ENCODE measurements around the gene WDR6.

The WDR6 gene

DNA sequence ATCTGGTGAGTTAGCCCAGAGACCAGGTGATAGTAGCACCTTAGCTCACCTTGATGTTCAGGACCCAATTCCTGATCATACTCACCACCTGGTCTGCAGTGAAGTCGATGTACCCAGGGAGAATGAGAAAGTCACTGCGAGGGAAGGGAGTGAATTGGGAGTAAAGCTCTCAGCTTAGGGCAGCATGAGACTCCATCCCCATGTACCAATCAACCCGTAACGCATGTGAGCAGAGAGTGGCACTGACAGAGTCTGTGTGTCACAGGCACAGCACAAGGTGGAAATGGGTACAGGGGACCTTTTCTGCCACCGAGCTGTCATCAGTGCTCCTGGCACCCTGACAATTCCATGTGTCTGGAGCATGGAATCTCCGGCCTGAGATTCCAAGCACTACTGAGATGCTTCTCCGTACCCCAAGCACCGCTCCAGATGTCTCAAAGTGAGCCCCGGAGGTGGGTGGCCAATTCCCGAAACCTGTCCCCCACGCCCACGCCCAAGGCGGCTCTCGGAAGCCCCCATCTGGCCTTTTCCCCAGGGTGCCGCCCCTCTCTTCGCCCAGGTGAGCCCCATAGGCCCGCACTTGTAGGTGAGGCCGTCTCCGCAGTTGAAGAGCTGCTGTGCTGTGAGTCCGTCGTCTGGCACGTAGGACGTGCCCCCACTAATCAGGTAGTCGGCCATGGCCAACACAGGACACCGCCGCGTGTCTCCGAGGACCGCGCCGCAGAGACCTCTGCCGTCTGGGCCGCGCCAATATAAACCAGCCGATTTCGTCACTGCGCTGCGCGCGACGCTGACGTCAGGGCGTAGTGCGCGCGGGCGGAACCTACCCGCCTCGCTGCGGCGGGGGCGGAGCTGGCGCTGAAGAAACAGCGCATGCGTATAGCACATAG is 21.7 kb downstream of the WDR6 start, which contains the start of gene IMPDH2:
Gene IMPDH2 (minus strand): TSS at position 726 of the 890 bp plus-strand sequence. CDS start 48 bp downstream, at position 678.
- TF ChIP-seq, protein P1, sequence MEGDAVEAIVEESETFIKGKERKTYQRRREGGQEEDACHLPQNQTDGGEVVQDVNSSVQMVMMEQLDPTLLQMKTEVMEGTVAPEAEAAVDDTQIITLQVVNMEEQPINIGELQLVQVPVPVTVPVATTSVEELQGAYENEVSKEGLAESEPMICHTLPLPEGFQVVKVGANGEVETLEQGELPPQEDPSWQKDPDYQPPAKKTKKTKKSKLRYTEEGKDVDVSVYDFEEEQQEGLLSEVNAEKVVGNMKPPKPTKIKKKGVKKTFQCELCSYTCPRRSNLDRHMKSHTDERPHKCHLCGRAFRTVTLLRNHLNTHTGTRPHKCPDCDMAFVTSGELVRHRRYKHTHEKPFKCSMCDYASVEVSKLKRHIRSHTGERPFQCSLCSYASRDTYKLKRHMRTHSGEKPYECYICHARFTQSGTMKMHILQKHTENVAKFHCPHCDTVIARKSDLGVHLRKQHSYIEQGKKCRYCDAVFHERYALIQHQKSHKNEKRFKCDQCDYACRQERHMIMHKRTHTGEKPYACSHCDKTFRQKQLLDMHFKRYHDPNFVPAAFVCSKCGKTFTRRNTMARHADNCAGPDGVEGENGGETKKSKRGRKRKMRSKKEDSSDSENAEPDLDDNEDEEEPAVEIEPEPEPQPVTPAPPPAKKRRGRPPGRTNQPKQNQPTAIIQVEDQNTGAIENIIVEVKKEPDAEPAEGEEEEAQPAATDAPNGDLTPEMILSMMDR (conservative IDR thresholded peaks at IDR 0.05; ENCODE audit: low read depth) = no peak
- peak within 1 kb of the TSS; percentile 77 for H3K27ac ChIP-seq
- peak; percentile 71 for DNase-seq (ENCODE audit: low spot score)
- CTCF ChIA-PET = interaction anchor here (0.6 kb wide), 1 partner anchor 167 kb away, joined by 4 read pairs; no protein-coding TSS in a partner anchor
- POLR2A ChIA-PET (ENCODE audit: low non-redundant PET) = interaction anchor here (0.6 to 1.2 kb wide), 2 partner anchors 22 to 63 kb away, joined by 3 to 5 read pairs; partner anchors contain the start of gene WDR6

DNA sequence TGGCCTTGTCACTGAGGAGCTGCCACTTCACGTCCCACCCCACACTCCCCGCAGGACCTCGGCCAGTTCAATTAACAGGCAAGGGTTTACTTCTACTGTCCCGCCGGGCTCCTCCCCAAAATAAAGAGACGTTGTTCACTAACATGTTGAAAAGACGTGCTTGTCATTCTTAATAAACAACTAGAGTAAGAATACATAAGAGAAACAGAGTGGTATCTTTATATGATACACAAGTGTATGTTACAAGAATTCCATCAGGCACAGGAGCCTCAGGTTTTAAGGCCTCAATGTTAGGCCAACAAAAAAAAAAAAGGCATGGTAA is 22.3 kb downstream of the WDR6 start:
- ChIA-PET POLR2A (ENCODE audit: low non-redundant PET) (interaction anchor here (0.6 to 1.2 kb wide), 2 partner anchors 22 to 63 kb away, joined by 3 to 5 read pairs; partner anchors contain the start of gene WDR6), CTCF (no interaction called here)
- DNase-seq (ENCODE audit: low spot score) = no peak
- H3K27ac ChIP-seq = peak overlapping the region; percentile 77
- TF ChIP-seq, protein P1 (conservative IDR thresholded peaks at IDR 0.05; ENCODE audit: low read depth) = no peak

DNA sequence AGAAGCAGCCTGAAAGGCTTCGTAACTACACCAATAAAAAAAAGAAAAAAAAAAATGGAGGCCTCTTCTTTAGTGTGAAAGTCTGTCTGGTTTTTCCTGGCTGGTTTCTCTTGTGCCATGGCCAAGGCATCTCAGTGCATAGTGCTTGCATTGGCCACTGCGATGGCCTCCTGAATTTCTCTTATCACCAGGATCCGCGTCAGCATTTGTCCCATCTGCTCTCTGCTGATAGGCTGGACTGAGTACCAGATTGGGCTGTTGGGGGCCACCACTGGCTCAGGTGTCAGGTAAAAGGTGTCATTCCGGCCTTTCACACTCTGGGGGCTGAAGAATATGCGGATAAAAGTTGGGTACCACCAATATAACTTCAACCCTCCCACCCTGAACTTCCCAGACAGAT is 23.1 kb downstream of the WDR6 start:
- ChIA-PET CTCF (no interaction called here), POLR2A (ENCODE audit: low non-redundant PET) (no interaction called here)
- H3K27ac ChIP-seq = peak overlapping the region; percentile 54
- DNase-seq (ENCODE audit: low spot score) = no peak
- TF ChIP-seq, protein P1 (conservative IDR thresholded peaks at IDR 0.05; ENCODE audit: low read depth) = no peak

DNA sequence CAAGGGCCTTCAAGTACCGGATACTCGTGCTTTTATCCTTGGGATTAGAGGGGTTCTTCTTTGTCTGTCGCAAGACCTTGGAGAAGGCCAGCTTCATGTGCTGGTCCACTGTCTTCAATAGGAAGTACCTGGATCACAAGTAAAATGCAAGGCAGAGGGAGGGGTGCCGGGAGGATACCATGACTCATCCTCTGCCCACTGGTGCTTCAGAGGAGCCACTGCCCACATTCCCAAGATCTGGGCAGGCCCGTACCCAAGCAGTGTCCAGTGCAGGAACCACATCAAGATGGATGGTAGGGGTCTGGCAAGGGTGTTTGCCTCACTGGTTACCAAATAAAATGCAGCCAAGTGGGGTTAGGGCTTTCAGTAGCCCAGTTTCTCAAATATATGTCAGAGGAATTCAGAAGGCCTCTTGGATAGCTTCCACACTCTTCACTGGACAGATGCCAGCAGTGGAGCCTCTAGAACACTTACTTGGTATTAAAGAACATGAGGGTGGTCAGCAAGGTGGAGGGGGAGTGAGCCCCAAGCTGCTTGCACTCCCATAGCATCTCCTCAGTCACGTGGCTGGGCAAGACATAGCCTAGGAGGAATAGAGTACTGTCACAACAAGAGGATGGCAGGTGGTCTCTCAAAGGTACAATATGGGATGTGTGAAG is 25.6 kb downstream of the WDR6 start:
- H3K27ac ChIP-seq = peak overlapping the region; percentile 34
- no peak for DNase-seq (ENCODE audit: low spot score)
- TF ChIP-seq, protein P1 (conservative IDR thresholded peaks at IDR 0.05; ENCODE audit: low read depth) = no peak
- ChIA-PET CTCF (interaction anchor here (0.6 kb wide), 1 partner anchor 96 kb away, joined by 3 read pairs; no protein-coding TSS in a partner anchor), POLR2A (ENCODE audit: low non-redundant PET) (no interaction called here)

DNA sequence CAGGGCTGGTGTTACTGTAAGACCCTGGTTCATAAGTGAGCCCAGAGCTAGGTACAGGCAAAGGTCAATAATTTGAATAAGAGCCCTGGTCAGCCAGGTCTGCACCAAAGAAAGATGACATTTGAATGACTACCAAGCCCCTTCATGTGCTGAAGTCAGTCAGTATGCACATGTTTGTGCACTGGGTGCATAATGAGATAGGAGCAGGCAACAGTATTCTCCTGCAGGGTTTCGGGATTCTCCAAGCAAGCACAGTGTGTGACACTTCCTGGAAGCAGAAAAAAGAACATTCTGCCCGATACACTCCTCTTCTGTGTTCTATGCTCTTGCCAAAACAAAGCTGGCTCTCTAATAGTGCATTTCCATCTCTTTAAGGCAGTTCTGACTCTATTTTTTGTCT is 27.5 kb downstream of the WDR6 start:
- no peak overlapping the region for H3K27ac ChIP-seq
- CTCF ChIA-PET = interaction anchor here (0.6 kb wide), 1 partner anchor 47 kb away, joined by 3 read pairs; no protein-coding TSS in a partner anchor
- no peak for DNase-seq (ENCODE audit: low spot score)
- POLR2A ChIA-PET (ENCODE audit: low non-redundant PET) = no interaction called here
- TF ChIP-seq, protein P1 (conservative IDR thresholded peaks at IDR 0.05; ENCODE audit: low read depth) = no peak

DNA sequence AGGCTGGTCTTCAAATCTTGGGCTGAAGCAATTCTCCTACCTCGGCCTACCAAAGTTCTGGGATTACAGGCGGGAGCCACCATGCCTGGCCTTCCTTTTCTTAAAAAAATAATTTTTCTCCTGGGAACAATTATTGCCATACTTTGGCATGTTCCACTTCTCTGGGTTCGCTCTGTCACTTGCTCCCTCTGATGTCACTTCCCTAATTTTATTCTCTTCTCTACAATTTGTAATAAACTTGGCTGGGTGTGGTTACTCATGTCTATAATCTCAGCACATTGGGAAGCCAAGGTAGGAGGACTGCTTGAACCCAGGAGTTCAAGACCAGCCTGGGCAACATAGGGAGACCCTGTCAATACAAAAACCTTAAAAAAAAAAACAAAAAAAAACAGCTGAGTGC is 28.1 kb downstream of the WDR6 start:
- H3K27ac ChIP-seq = no peak overlapping the region
- CTCF ChIA-PET = no interaction called here
- DNase-seq (ENCODE audit: low spot score) = no peak
- POLR2A ChIA-PET (ENCODE audit: low non-redundant PET) = no interaction called here
- TF ChIP-seq, protein P1 (conservative IDR thresholded peaks at IDR 0.05; ENCODE audit: low read depth) = no peak

Measured in RWPE1 (cell line).